Hepatocyte (in vitro differentiated cells): ENCODE results near the gene USP9Y. TPM values are rescaled to one million over a fixed set of nuclear protein-coding genes. Genes with fewer than 3 reads are reported as not detected.

ENCODE experiments used
- DNase-seq: peaks from one replicate; pipeline ENCODE4 v3.0.0-alpha.2; 2016; ENCODE audit warnings: low spot score
- H2AFZ ChIP-seq: fragments of 200-600 bp; sonication (generic); 2 replicates; pipeline ENCODE4 v1.6.0; 2016; ENCODE audit warnings: antibody characterized with exemption, mild to moderate bottlenecking
- H3K27ac ChIP-seq: fragments of 200-600 bp; sonication (generic); 2 replicates; pipeline ENCODE4 v1.5.1; 2016; ENCODE audit warnings: mild to moderate bottlenecking
- H3K27me3 ChIP-seq: fragments of 200-600 bp; sonication (generic); 2 replicates; pipeline ENCODE4 v1.6.1; 2016
- H3K36me3 ChIP-seq: fragments of 200-600 bp; sonication (generic); replicated peaks from 2 replicates; pipeline ENCODE4 v1.5.1; 2016; ENCODE audit warnings: low read depth; ENCODE audit not compliant: insufficient read depth
- H3K4me1 ChIP-seq: fragments of 200-600 bp; sonication (generic); 2 replicates; pipeline ENCODE4 v1.5.1; 2016; ENCODE audit warnings: mild to moderate bottlenecking, moderate library complexity; ENCODE audit not compliant: insufficient read depth
- H3K4me2 ChIP-seq: fragments of 200-600 bp; sonication (generic); 2 replicates; pipeline ENCODE4 v1.6.0; 2016
- H3K4me3 ChIP-seq: fragments of 200-600 bp; sonication (generic); 2 replicates; pipeline ENCODE4 v1.5.1; 2016; ENCODE audit warnings: mild to moderate bottlenecking
- H3K79me2 ChIP-seq: fragments of 200-600 bp; sonication (generic); 2 replicates; pipeline ENCODE4 v1.6.0; 2017; ENCODE audit warnings: mild to moderate bottlenecking
- H3K9me2 ChIP-seq: fragments of 200-600 bp; sonication (generic); replicated peaks from 2 replicates; pipeline ENCODE4 v1.6.0; 2017; ENCODE audit warnings: mild to moderate bottlenecking; ENCODE audit not compliant: insufficient read depth
- H3K9me3 ChIP-seq: fragments of 200-600 bp; sonication (generic); 2 replicates; pipeline ENCODE4 v1.5.1; 2016; ENCODE audit warnings: low read depth, mild to moderate bottlenecking
- H4K20me1 ChIP-seq: fragments of 200-600 bp; sonication (generic); 2 replicates; pipeline ENCODE4 v1.6.0; 2016; ENCODE audit warnings: mild to moderate bottlenecking; ENCODE audit not compliant: insufficient read depth, poor library complexity, severe bottlenecking
- CTCF ChIP-seq: fragments of 200-600 bp; sonication (generic); IDR thresholded peaks from 2 replicates; pipeline ENCODE4 v1.5.1; 2016; ENCODE audit warnings: antibody characterized with exemption, mild to moderate bottlenecking; ENCODE audit not compliant: poor library complexity
- EZH2 ChIP-seq: fragments of 200-600 bp; sonication (generic); IDR thresholded peaks from 2 replicates; pipeline ENCODE4 v1.6.1; 2016; ENCODE audit warnings: antibody characterized with exemption, mild to moderate bottlenecking, borderline replicate concordance
- EZH2phosphoT487 ChIP-seq: fragments of 200-600 bp; sonication (generic); IDR thresholded peaks from one replicate; pipeline ENCODE4 v1.6.1; 2018; ENCODE audit warnings: antibody characterized with exemption, mild to moderate bottlenecking, low read depth, moderate library complexity; ENCODE audit not compliant: unreplicated experiment, severe bottlenecking
- WGBS: methylation state at CpG from one replicate; pipeline ENCODE4 v1.1.6; 2016; ENCODE audit warnings: low lambda C conversion rate; ENCODE audit errors: missing lambda C conversion rate; 5-methylcytosine and 5-hydroxymethylcytosine counted together
- polyA plus RNA-seq: library from polyadenylated mRNA; unstranded; fragments of >200 nt; fragmentation: Nextera tagmentation; extraction: Ambion mirVana; gene quantifications from 2 replicates; pipeline ENCODE4 v1.2.1, GENCODE V29; 2016
- total RNA-seq: library from RNA; depleted of rRNA; stranded (reverse); fragments of >200 nt; gene quantifications from 2 replicates; pipeline ENCODE4 v1.2.3, GENCODE V29; 2014

USP9Y gene
- total and polyA plus RNA-seq, 2 experiments from 2014 or later, result not detected

- TF ChIP-seq CTCF, result no peak
- TF ChIP-seq EZH2, result no peak
- TF ChIP-seq EZH2phosphoT487, result no peak
- Histone ChIP-seq H3K9me3 (no peaks in the 10 kb centered on the region), H3K36me3 (no peaks in the 10 kb centered on the region), H3K4me3 (no peak overlapping the region), H4K20me1 (no peaks in the 10 kb centered on the region), H2AFZ (no peak overlapping the region), H3K27me3 (no peaks in the 10 kb centered on the region), H3K27ac (no peak overlapping the region), H3K4me1 (no peaks in the 10 kb centered on the region), H3K79me2 (no peaks in the 10 kb centered on the region), H3K9me2 (no peaks in the 10 kb centered on the region), H3K4me2 (no peak overlapping the region)
- WGBS, result no CpG with 5 or more reads among the region's 2 CpGs
- no peak for DNase-seq
These were observed 12.7 kb upstream of the USP9Y start for GRCh38 chrY:12688337-12688736.

GRCh38 chrY:12700087-12700486 is 944 bp upstream of the USP9Y start:
- Histone ChIP-seq H3K9me3 (no peaks in the 10 kb centered on the region), H3K9me2 (no peaks in the 10 kb centered on the region), H3K4me3 (no peak overlapping the region), H3K27me3 (no peaks in the 10 kb centered on the region), H3K4me1 (no peaks in the 10 kb centered on the region), H3K27ac (no peak overlapping the region), H3K4me2 (no peak overlapping the region), H3K79me2 (no peaks in the 10 kb centered on the region), H2AFZ (no peak overlapping the region), H4K20me1 (no peaks in the 10 kb centered on the region), H3K36me3 (no peaks in the 10 kb centered on the region)
- WGBS, result no CpG with 5 or more reads among the region's 2 CpGs
- DNase-seq, result no peak
- TF ChIP-seq CTCF, result no peak
- TF ChIP-seq EZH2, result no peak

GRCh38 chrY:12702174-12702573 is 1.1 kb downstream of the USP9Y start:
- DNase-seq, result no peak
- WGBS, result no CpG with 5 or more reads among the region's 1 CpG
- Histone ChIP-seq H2AFZ (no peak overlapping the region), H3K9me3 (no peaks in the 10 kb centered on the region), H3K27ac (no peak overlapping the region), H3K36me3 (no peaks in the 10 kb centered on the region), H3K79me2 (no peaks in the 10 kb centered on the region), H3K4me2 (no peak overlapping the region), H3K4me1 (no peaks in the 10 kb centered on the region), H3K4me3 (no peak overlapping the region), H4K20me1 (no peaks in the 10 kb centered on the region), H3K27me3 (no peaks in the 10 kb centered on the region), H3K9me2 (no peaks in the 10 kb centered on the region)
- TF ChIP-seq EZH2phosphoT487 (no peak), CTCF (no peak), EZH2 (no peak)

GRCh38 chrY:12710460-12710859 is 9.4 kb downstream of the USP9Y start:
- H3K36me3 ChIP-seq, result no peaks in the 10 kb centered on the region
- H3K9me3 ChIP-seq, result no peaks in the 10 kb centered on the region
- no peak overlapping the region for H3K4me2 ChIP-seq
- no peaks in the 10 kb centered on the region for H4K20me1 ChIP-seq
- H3K4me3 ChIP-seq, result no peak overlapping the region
- no peaks in the 10 kb centered on the region for H3K4me1 ChIP-seq
- no peak overlapping the region for H3K27ac ChIP-seq
- DNase-seq, result no peak
- H2AFZ ChIP-seq, result no peak overlapping the region
- H3K79me2 ChIP-seq, result no peaks in the 10 kb centered on the region
- no peaks in the 10 kb centered on the region for H3K27me3 ChIP-seq
- no peaks in the 10 kb centered on the region for H3K9me2 ChIP-seq
- TF ChIP-seq EZH2phosphoT487, result no peak
- TF ChIP-seq CTCF, result no peak
- no peak for TF ChIP-seq EZH2
- no CpG with 5 or more reads among the region's 2 CpGs for WGBS
